IMR-90 (cell line): ENCODE data around the gene CXorf38. TPM values are rescaled to one million over a fixed set of nuclear protein-coding genes. Genes with fewer than 3 reads are reported as not detected.

ENCODE experiments used
- ATAC-seq: fragments of 200-7000 bp; cut with Tn5 transposase; 2 replicates; pipeline ENCODE4 v1.9.1; 2020; ENCODE audit warnings: low read depth, mild to moderate bottlenecking, moderate library complexity
- BruUV-seq: library from RNA; stranded (reverse); fragments of 400-500 nt; replicated peaks from 2 replicates; lab custom pipeline; 2021; lab: Mats Ljungman, UMichigan
- CTCF ChIA-PET: fragments of 300-600 bp; formaldehyde crosslinking; extraction: SDS; loops from one replicate; lab custom pipeline; 2021; ENCODE audit warnings: antibody characterized with exemption; lab: Yijun Ruan, JAX
- POLR2A ChIA-PET: fragments of 300-600 bp; sonication (Branson Sonifier 250); formaldehyde crosslinking; loops from one replicate; lab custom pipeline; 2022; ENCODE audit warnings: antibody characterized with exemption; ENCODE audit not compliant: unreplicated experiment; lab: Charles Lee
- DNase-seq: peaks from one replicate; pipeline ENCODE4 v3.0.0; 2013
- H2AFZ ChIP-seq: replicated peaks from 2 replicates; pipeline ENCODE3; 2013; ENCODE audit warnings: low read length, mild to moderate bottlenecking; ENCODE audit not compliant: poor library complexity
- H2AK5ac ChIP-seq: 2 replicates; pipeline ENCODE4 v1.6.1; 2013; ENCODE audit warnings: low read depth, low read length, inconsistent platforms
- H2AK9ac ChIP-seq: replicated peaks from 2 replicates; pipeline ENCODE3; 2013; ENCODE audit warnings: mild to moderate bottlenecking, low read depth, low read length, moderate library complexity; ENCODE audit not compliant: poor library complexity
- H2BK120ac ChIP-seq: 2 replicates; pipeline ENCODE4 v1.6.1; 2013; ENCODE audit warnings: low read depth, low read length, inconsistent platforms
- H2BK15ac ChIP-seq: 3 replicates; pipeline ENCODE4 v1.6.1; 2013; ENCODE audit warnings: low read depth, low read length, inconsistent platforms
- H2BK20ac ChIP-seq: 2 replicates; pipeline ENCODE4 v1.6.1; 2013; ENCODE audit warnings: low read depth, mild to moderate bottlenecking, inconsistent platforms, low read length, moderate library complexity
- H2BK5ac ChIP-seq: 2 replicates; pipeline ENCODE4 v1.6.1; 2013; ENCODE audit warnings: mild to moderate bottlenecking, low read depth, low read length, inconsistent platforms; ENCODE audit not compliant: poor library complexity, severe bottlenecking
- H3K14ac ChIP-seq: replicated peaks from 2 replicates; pipeline ENCODE4 v1.6.1; 2013; ENCODE audit warnings: low read depth, low read length, inconsistent platforms
- H3K18ac ChIP-seq: 2 replicates; pipeline ENCODE4 v1.6.1; 2013; ENCODE audit warnings: low read depth, low read length, control low read depth
- H3K23ac ChIP-seq: 2 replicates; pipeline ENCODE4 v1.6.1; 2013; ENCODE audit warnings: low read depth, low read length, inconsistent platforms
- H3K27ac ChIP-seq: 2 replicates; pipeline ENCODE4 v1.5.1; 2013; ENCODE audit warnings: mild to moderate bottlenecking, control low read depth, low read length; ENCODE audit not compliant: insufficient read depth
- H3K27me3 ChIP-seq: 2 replicates; pipeline ENCODE4 v1.6.1; 2013; ENCODE audit warnings: low read length; ENCODE audit not compliant: control insufficient read depth, insufficient read depth
- H3K36me3 ChIP-seq: 2 replicates; pipeline ENCODE4 v1.6.1; 2013; ENCODE audit warnings: low read length, mixed read lengths; ENCODE audit not compliant: control insufficient read depth, insufficient read depth
- H3K4ac ChIP-seq: 2 replicates; pipeline ENCODE4 v1.6.1; 2013; ENCODE audit warnings: low read depth, low read length, inconsistent platforms
- H3K4me1 ChIP-seq: 2 replicates; pipeline ENCODE4 v1.6.1; 2013; ENCODE audit warnings: low read length, mixed read lengths; ENCODE audit not compliant: control insufficient read depth, insufficient read depth
- H3K4me2 ChIP-seq: 2 replicates; pipeline ENCODE4 v1.6.1; 2013; ENCODE audit warnings: low read depth, mild to moderate bottlenecking, control low read depth, low read length, moderate library complexity
- H3K4me3 ChIP-seq: 2 replicates; pipeline ENCODE4 v1.5.1; 2013; ENCODE audit warnings: low read depth, mild to moderate bottlenecking, control low read depth, low read length, moderate library complexity; ENCODE audit not compliant: insufficient read depth
- H3K56ac ChIP-seq: 2 replicates; pipeline ENCODE4 v1.6.1; 2013; ENCODE audit warnings: low read length, inconsistent platforms; ENCODE audit not compliant: insufficient read depth; ENCODE audit errors: extremely low read depth
- H3K79me1 ChIP-seq, 2 experiments: 2 replicates each; pipeline ENCODE4 v1.6.1; 2013; ENCODE audit warnings: low read length in 2 of 2, inconsistent platforms in 1 of 2, low read depth in 1 of 2
- H3K9ac ChIP-seq: 2 replicates; pipeline ENCODE4 v1.6.1; 2013; ENCODE audit warnings: low read depth, low read length, control low read depth
- H3K9me1 ChIP-seq: 2 replicates; pipeline ENCODE4 v1.6.1; 2013; ENCODE audit warnings: low read length, inconsistent platforms; ENCODE audit not compliant: insufficient read depth
- H3K9me3 ChIP-seq: 2 replicates; pipeline ENCODE4 v1.6.1; 2013; ENCODE audit warnings: low read length; ENCODE audit not compliant: control insufficient read depth, insufficient read depth
- H4K20me1 ChIP-seq: 2 replicates; pipeline ENCODE4 v1.6.1; 2013; ENCODE audit warnings: low read length, inconsistent platforms; ENCODE audit not compliant: insufficient read depth
- H4K5ac ChIP-seq: 2 replicates; pipeline ENCODE4 v1.6.1; 2013; ENCODE audit warnings: mild to moderate bottlenecking, low read depth, low read length, control low read depth
- H4K8ac ChIP-seq, 2 experiments: 2 replicates each; pipeline ENCODE4 v1.6.1; 2013; ENCODE audit warnings: low read depth in 2 of 2, low read length in 2 of 2, control low read depth in 1 of 2, inconsistent platforms in 1 of 2
- H4K91ac ChIP-seq: 2 replicates; pipeline ENCODE4 v1.6.1; 2013; ENCODE audit warnings: low read depth, low read length, inconsistent platforms; ENCODE audit not compliant: insufficient read depth
- BHLHE40 ChIP-seq: fragments of 150-350 bp; IDR thresholded peaks from 2 replicates; pipeline ENCODE4 v1.6.1; 2016; ENCODE audit warnings: mild to moderate bottlenecking, low read depth, low read length
- CEBPB ChIP-seq: IDR thresholded peaks from 2 replicates; pipeline ENCODE4 v1.6.1; 2012; ENCODE audit warnings: low read depth, low read length, improper control_type of control experiment
- CHD1 ChIP-seq: IDR thresholded peaks from 2 replicates; pipeline ENCODE4 v1.6.1; 2012; ENCODE audit warnings: low read depth, low read length, improper control_type of control experiment
- FOS ChIP-seq: fragments of 150-350 bp; IDR thresholded peaks from 2 replicates; pipeline ENCODE4 v1.6.1; 2016; ENCODE audit warnings: low read depth, low read length
- MAFK ChIP-seq: IDR thresholded peaks from 2 replicates; pipeline ENCODE4 v1.6.1; 2012; ENCODE audit warnings: low read depth, low read length, improper control_type of control experiment
- MAZ ChIP-seq: IDR thresholded peaks from 2 replicates; pipeline ENCODE4 v1.6.1; 2012; ENCODE audit warnings: low read depth, mild to moderate bottlenecking, low read length, improper control_type of control experiment, moderate library complexity, borderline replicate concordance
- MXI1 ChIP-seq: IDR thresholded peaks from 2 replicates; pipeline ENCODE4 v1.6.1; 2012; ENCODE audit warnings: low read depth, mild to moderate bottlenecking, low read length, moderate library complexity, borderline replicate concordance
- NFE2L2 ChIP-seq: fragments of 150-350 bp; IDR thresholded peaks from 2 replicates; pipeline ENCODE4 v1.6.1; 2016; ENCODE audit warnings: low read depth, mild to moderate bottlenecking, low read length
- POLR2A ChIP-seq: IDR thresholded peaks from 2 replicates; pipeline ENCODE4 v1.6.1; 2012; ENCODE audit warnings: mild to moderate bottlenecking, low read depth, low read length
- RAD21 ChIP-seq: IDR thresholded peaks from 2 replicates; pipeline ENCODE4 v1.6.1; 2012; ENCODE audit warnings: low read length, improper control_type of control experiment
- RCOR1 ChIP-seq: IDR thresholded peaks from 2 replicates; pipeline ENCODE4 v1.6.1; 2012; ENCODE audit warnings: mild to moderate bottlenecking, low read length, improper control_type of control experiment; ENCODE audit not compliant: insufficient replicate concordance
- RFX5 ChIP-seq: IDR thresholded peaks from 2 replicates; pipeline ENCODE4 v1.8.0; 2012; ENCODE audit warnings: low read depth, mild to moderate bottlenecking, low read length, moderate library complexity
- SMC3 ChIP-seq: fragments of 150-350 bp; IDR thresholded peaks from 2 replicates; pipeline ENCODE4 v1.6.1; 2016; ENCODE audit warnings: low read depth, mild to moderate bottlenecking, antibody characterized with exemption, low read length, moderate library complexity
- WGBS, 2 experiments: methylation state at CpG; one replicate each; pipeline versions ENCODE4 v1.1.5 to v1.1.7; 2013; ENCODE audit warnings: missing lambda C conversion rate in 2 of 2; ENCODE audit not compliant: insufficient read length in 1 of 2; ENCODE audit errors: extremely low coverage in 2 of 2; 5-methylcytosine and 5-hydroxymethylcytosine counted together
- dilution Hi-C: fragments of 300-500 bp; cut with HindIII; formaldehyde crosslinking; loops from one replicate; pipeline ENCODE4 v1.14.3; 2018; ENCODE audit warnings: low sequenced_read_pairs; ENCODE audit not compliant: unreplicated experiment
- in situ Hi-C: fragments of 300-500 bp; cut with MboI; formaldehyde crosslinking; loops from 3 replicates; pipeline ENCODE4 v1.14.3; 2019; ENCODE audit warnings: low sequenced_read_pairs, inconsistent platforms, mixed read lengths
- intact Hi-C: fragments of 100-400 bp; cut with micrococcal nuclease; formaldehyde crosslinking; loops from 2 replicates; pipeline ENCODE4 v1.10.0; 2022
- polyA plus RNA-seq, 3 experiments: library from polyadenylated mRNA; depleted of rRNA; stranded (reverse); fragments of >200 nt; gene quantifications; 2 replicates each; pipeline ENCODE4 v1.2.3, GENCODE V29; 2012; ENCODE audit warnings: low replicate concordance in 1 of 3
- total RNA-seq: library from RNA; depleted of rRNA; stranded (reverse); fragments of >200 nt; gene quantifications from 2 replicates; pipeline ENCODE4 v1.2.3, GENCODE V29; 2012
- TF ChIP-seq, protein P1 (sequence below): fragments of 150-350 bp; IDR thresholded peaks from 2 replicates; pipeline ENCODE4 v1.6.1; 2017; ENCODE audit warnings: mild to moderate bottlenecking, antibody characterized with exemption, low read length, low read depth
- TF ChIP-seq, protein P2 (sequence below): fragments of 150-350 bp; IDR thresholded peaks from 2 replicates; pipeline ENCODE4 v1.6.1; 2016; ENCODE audit warnings: low read depth, mild to moderate bottlenecking, low read length, moderate library complexity, borderline replicate concordance
- TF ChIP-seq, protein P3 (sequence below): conservative IDR thresholded peaks from 2 replicates; pipeline ENCODE4 v1.5.1; 2012; ENCODE audit warnings: mild to moderate bottlenecking, low read depth, low read length, improper control_type of control experiment

Gene CXorf38
- total and polyA plus RNA-seq, 2 of the 4 experiments (the other 2 are of a cell fraction), result 7.0 to 9.9 TPM

DNA sequence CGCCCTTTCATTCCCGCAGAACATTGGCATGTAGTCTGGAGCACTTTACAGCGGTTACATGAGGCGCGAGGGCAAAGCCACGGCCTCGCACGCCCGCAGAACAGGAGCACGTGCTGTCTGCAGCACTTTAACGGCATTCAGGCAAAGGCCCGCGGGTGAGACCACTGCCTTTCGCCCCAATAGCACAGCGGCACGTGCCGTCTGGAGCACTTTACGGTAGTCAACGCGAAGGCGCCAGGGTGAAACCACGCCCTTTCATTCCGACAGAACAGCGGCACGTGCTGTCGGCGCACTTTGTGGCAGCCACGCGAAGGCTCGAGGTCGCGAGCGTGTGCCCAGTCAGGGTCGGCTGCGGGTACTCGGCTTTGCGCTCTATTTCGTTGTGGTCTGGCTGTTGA, 24.2 kb downstream of the CXorf38 start, which contains the start of gene MPC1L:
TSS of gene MPC1L (plus strand) at position 290 of the 398 bp plus-strand sequence. CDS start 138 bp downstream, outside the sequence.
- Histone ChIP-seq H4K8ac (no peak within 1 kb of the TSS), H3K4me1 (no peaks in the 10 kb centered on the region), H3K56ac (no peak within 1 kb of the TSS), H3K4me2 (no peak within 1 kb of the TSS), H3K4ac (no peak within 1 kb of the TSS), H2AFZ (peak within 1 kb of the TSS; percentile 63), H4K20me1 (no peaks in the 10 kb centered on the region), H3K14ac (no peak within 1 kb of the TSS), H2AK5ac (no peak within 1 kb of the TSS), H3K27me3 (peaks cover under 1% of the 10 kb centered on the region), H2BK120ac (no peak within 1 kb of the TSS), H4K5ac (no peak within 1 kb of the TSS), H3K79me1 (no peaks in the 10 kb centered on the region), H3K36me3 (peaks cover 3% of the 10 kb centered on the region; the same call in 1 of the 2 replicates), H3K9me1 (no peaks in the 10 kb centered on the region), H2BK20ac (no peak within 1 kb of the TSS), H3K4me3 (no peak within 1 kb of the TSS), H3K9ac (no peak within 1 kb of the TSS), H2BK15ac (no peak within 1 kb of the TSS), H2AK9ac (no peak within 1 kb of the TSS), H2BK5ac (no peak within 1 kb of the TSS), H3K18ac (no peak within 1 kb of the TSS), H3K9me3 (peaks cover 2% of the 10 kb centered on the region; the same call in 1 of the 2 replicates), H3K27ac (no peak within 1 kb of the TSS), H4K91ac (no peak within 1 kb of the TSS), H3K23ac (no peak within 1 kb of the TSS)
- ATAC-seq (no peak), DNase-seq (no peak)
- BruUV-seq, result no TSS peak
- in situ Hi-C loops, result no loop called here
- dilution Hi-C loops, result no loop called here
- TF ChIP-seq MAFK (no peak), RAD21 (no peak), FOS (no peak), BHLHE40 (no peak), RCOR1 (no peak), RFX5 (no peak), MXI1 (no peak), MAZ (no peak), CHD1 (no peak), POLR2A (no peak), SMC3 (no peak), NFE2L2 (no peak), CEBPB (no peak)
- TF ChIP-seq, protein P1, sequence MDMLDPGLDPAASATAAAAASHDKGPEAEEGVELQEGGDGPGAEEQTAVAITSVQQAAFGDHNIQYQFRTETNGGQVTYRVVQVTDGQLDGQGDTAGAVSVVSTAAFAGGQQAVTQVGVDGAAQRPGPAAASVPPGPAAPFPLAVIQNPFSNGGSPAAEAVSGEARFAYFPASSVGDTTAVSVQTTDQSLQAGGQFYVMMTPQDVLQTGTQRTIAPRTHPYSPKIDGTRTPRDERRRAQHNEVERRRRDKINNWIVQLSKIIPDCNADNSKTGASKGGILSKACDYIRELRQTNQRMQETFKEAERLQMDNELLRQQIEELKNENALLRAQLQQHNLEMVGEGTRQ, result no peak
- TF ChIP-seq, protein P2, sequence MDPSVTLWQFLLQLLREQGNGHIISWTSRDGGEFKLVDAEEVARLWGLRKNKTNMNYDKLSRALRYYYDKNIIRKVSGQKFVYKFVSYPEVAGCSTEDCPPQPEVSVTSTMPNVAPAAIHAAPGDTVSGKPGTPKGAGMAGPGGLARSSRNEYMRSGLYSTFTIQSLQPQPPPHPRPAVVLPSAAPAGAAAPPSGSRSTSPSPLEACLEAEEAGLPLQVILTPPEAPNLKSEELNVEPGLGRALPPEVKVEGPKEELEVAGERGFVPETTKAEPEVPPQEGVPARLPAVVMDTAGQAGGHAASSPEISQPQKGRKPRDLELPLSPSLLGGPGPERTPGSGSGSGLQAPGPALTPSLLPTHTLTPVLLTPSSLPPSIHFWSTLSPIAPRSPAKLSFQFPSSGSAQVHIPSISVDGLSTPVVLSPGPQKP, result no peak
- TF ChIP-seq, protein P3, sequence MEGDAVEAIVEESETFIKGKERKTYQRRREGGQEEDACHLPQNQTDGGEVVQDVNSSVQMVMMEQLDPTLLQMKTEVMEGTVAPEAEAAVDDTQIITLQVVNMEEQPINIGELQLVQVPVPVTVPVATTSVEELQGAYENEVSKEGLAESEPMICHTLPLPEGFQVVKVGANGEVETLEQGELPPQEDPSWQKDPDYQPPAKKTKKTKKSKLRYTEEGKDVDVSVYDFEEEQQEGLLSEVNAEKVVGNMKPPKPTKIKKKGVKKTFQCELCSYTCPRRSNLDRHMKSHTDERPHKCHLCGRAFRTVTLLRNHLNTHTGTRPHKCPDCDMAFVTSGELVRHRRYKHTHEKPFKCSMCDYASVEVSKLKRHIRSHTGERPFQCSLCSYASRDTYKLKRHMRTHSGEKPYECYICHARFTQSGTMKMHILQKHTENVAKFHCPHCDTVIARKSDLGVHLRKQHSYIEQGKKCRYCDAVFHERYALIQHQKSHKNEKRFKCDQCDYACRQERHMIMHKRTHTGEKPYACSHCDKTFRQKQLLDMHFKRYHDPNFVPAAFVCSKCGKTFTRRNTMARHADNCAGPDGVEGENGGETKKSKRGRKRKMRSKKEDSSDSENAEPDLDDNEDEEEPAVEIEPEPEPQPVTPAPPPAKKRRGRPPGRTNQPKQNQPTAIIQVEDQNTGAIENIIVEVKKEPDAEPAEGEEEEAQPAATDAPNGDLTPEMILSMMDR, result no peak
- CTCF ChIA-PET, result no interaction called here
- WGBS, 2 experiments, result 90% methylated on average over 38 of the region's 38 CpGs; no CpG with 5 or more reads in 1 of the 2 experiments
- intact Hi-C loops, result no loop called here
- POLR2A ChIA-PET, result no interaction called here
